Activated naive CD4-positive, alpha-beta T cell treated with anti-CD3 and anti-CD28 coated beads, Interleukin-2, amount 10 ng/mL, durations not matched to agents 7 days and 5 days (primary cell): Measurements from ENCODE around the gene ANOS1.

ENCODE experiments used
- CTCF ChIA-PET: fragments of 350-600 bp; sonication (Branson Sonifier 250); formaldehyde crosslinking; loops from one replicate; lab custom pipeline; 2021; ENCODE audit warnings: antibody characterized with exemption; lab: Charles Lee
- DNase-seq: peaks from one replicate; pipeline ENCODE4 v3.0.0-alpha.2; 2020
- H3K27ac Mint-ChIP-seq: one replicate; pipeline ENCODE4 v1.8.0; 2021; ENCODE audit warnings: mild to moderate bottlenecking, moderate library complexity, mixed read lengths
- H3K27me3 Mint-ChIP-seq: one replicate; pipeline ENCODE4 v1.8.0; 2021; ENCODE audit warnings: mild to moderate bottlenecking, mixed read lengths
- H3K36me3 Mint-ChIP-seq: one replicate; pipeline ENCODE4 v1.8.0; 2021; ENCODE audit warnings: mixed read lengths
- H3K4me1 Mint-ChIP-seq: one replicate; pipeline ENCODE4 v1.8.0; 2021; ENCODE audit warnings: mixed read lengths
- H3K4me3 Mint-ChIP-seq: one replicate; pipeline ENCODE4 v1.8.0; 2021; ENCODE audit warnings: mild to moderate bottlenecking, moderate library complexity, mixed read lengths
- H3K9me3 Mint-ChIP-seq: one replicate; pipeline ENCODE4 v1.8.0; 2021; ENCODE audit warnings: mixed read lengths

Gene ANOS1

DNA sequence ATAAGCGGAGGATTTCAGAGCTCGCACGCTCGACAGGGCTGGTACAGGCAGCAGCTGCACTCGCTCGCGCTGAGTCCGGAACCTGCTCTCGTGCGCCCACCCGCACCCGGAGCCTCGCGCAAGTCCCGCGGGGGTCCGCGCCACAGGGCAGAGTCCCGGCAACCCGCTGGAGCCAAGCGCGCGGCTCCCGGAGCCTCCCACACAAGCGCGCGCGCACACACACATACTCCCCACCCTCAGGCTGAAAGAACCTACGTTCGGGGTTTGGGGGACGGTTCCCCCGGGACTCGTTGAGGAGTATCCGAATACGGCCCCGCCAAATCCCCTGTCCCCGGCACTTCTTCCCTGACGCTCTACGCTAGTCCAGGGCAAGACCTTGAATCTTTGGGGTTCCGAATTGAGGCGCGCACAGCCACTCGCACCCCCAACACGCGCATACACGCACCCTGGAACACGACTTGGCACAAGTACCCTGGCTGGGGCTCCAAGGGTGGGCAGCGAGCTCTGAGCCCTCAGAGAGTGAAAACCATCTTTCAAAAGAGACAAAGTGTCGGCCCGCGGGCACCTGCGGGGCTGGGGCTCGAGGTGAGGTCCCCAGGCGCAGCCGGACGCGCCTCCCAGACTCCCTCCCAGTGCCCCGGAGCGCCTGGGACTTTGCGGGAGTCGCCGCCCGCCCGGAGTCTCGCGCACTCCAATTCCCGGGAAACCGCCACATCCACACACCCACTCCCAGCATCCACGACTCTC is 952 bp downstream of the ANOS1 start:
- Mint-ChIP-seq H3K36me3 (no peaks in the 10 kb centered on the region), H3K27ac (no peak overlapping the region), H3K27me3 (peaks cover 47% of the 10 kb centered on the region), H3K4me3 (no peak overlapping the region), H3K4me1 (no peaks in the 10 kb centered on the region), H3K9me3 (no peaks in the 10 kb centered on the region)
- no peak for DNase-seq
- CTCF ChIA-PET, result no interaction called here

GRCh38 chrX:8729811-8730210 is 2.1 kb downstream of the ANOS1 start:
- Mint-ChIP-seq H3K4me1 (no peaks in the 10 kb centered on the region), H3K36me3 (no peaks in the 10 kb centered on the region), H3K27ac (no peak overlapping the region), H3K27me3 (peaks cover 47% of the 10 kb centered on the region), H3K9me3 (no peaks in the 10 kb centered on the region), H3K4me3 (no peak overlapping the region)
- CTCF ChIA-PET, result interaction anchor here (0.7 kb wide), 1 partner anchor 83 kb away, joined by 3 read pairs; no protein-coding TSS in a partner anchor
- no peak for DNase-seq

- CTCF ChIA-PET, result interaction anchor here (0.7 kb wide), 1 partner anchor 83 kb away, joined by 3 read pairs; no protein-coding TSS in a partner anchor
- no peaks in the 10 kb centered on the region for H3K4me1 Mint-ChIP-seq
- DNase-seq, result no peak
- H3K36me3 Mint-ChIP-seq, result no peaks in the 10 kb centered on the region
- H3K4me3 Mint-ChIP-seq, result no peak overlapping the region
- H3K27ac Mint-ChIP-seq, result no peak overlapping the region
- peaks cover 53% of the 10 kb centered on the region for H3K27me3 Mint-ChIP-seq
- no peaks in the 10 kb centered on the region for H3K9me3 Mint-ChIP-seq
Observed at GRCh38 chrX:8728932-8729535, 2.9 kb downstream of the ANOS1 start.

- H3K4me3 Mint-ChIP-seq, result no peak overlapping the region
- H3K27ac Mint-ChIP-seq, result no peak overlapping the region
- peaks cover 32% of the 10 kb centered on the region for H3K27me3 Mint-ChIP-seq
- no peaks in the 10 kb centered on the region for H3K9me3 Mint-ChIP-seq
- CTCF ChIA-PET, result no interaction called here
- no peak for DNase-seq
- no peaks in the 10 kb centered on the region for H3K36me3 Mint-ChIP-seq
- no peaks in the 10 kb centered on the region for H3K4me1 Mint-ChIP-seq
Observed at GRCh38 chrX:8726031-8726652, 5.8 kb downstream of the ANOS1 start.

DNA sequence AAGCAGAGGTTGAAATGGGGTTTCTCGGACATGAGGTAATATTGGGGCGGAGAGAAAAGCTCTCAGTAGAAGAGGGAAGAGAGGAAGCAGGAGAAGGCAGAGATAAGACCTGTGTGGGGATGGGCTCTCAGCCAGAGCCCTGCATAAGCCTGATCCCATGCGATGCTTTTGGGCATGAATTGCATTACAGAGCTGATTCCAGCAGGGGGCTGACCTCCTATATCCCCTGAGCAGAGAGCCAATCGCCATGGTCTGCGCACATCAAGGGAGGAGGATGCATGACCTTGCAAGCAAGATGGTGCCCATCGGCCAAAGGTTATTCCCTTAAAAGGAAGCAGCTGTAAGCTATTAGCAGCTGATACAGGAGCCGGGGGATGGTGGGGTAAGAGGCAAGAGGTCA is 7.6 kb downstream of the ANOS1 start:
- no peak for DNase-seq
- no peak overlapping the region for H3K4me3 Mint-ChIP-seq
- H3K36me3 Mint-ChIP-seq, result no peaks in the 10 kb centered on the region
- no peaks in the 10 kb centered on the region for H3K9me3 Mint-ChIP-seq
- no peaks in the 10 kb centered on the region for H3K4me1 Mint-ChIP-seq
- CTCF ChIA-PET, result interaction anchor here (0.8 kb wide), 1 partner anchor 9 kb away, joined by 3 read pairs; no protein-coding TSS in a partner anchor
- H3K27ac Mint-ChIP-seq, result no peak overlapping the region
- peaks cover 17% of the 10 kb centered on the region for H3K27me3 Mint-ChIP-seq

GRCh38 chrX:8721536-8721935 is 10.4 kb downstream of the ANOS1 start:
- no peak overlapping the region for H3K4me3 Mint-ChIP-seq
- CTCF ChIA-PET, result no interaction called here

DNA sequence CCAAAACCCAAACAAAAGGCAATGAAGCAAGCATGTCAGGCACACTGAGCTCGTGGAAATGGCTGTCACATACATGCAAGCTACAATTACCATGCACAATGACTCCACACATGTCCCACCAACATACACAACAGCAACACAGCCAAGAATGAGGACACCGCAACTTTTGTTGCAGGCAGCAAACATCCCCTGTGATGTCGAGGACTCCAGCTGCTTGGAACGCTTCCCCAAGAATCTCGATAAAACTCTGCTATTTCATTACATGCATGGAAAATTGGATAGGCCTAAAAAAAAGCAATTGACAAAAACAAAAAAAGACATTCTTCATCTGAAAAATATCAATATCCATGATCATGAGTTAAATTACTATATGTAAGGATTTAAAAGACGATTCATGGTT is 11.8 kb downstream of the ANOS1 start:
- no peak for DNase-seq
- H3K27ac Mint-ChIP-seq, result no peak overlapping the region
- no peaks in the 10 kb centered on the region for H3K36me3 Mint-ChIP-seq
- H3K9me3 Mint-ChIP-seq, result no peaks in the 10 kb centered on the region
- H3K4me3 Mint-ChIP-seq, result no peak overlapping the region
- H3K27me3 Mint-ChIP-seq, result peaks cover 5% of the 10 kb centered on the region
- CTCF ChIA-PET, result no interaction called here
- H3K4me1 Mint-ChIP-seq, result no peaks in the 10 kb centered on the region

More at GRCh38 chrX:8721536-8721935, 10.4 kb downstream of the ANOS1 start:
- Mint-ChIP-seq H3K9me3 (no peaks in the 10 kb centered on the region), H3K27me3 (peaks cover 5% of the 10 kb centered on the region), H3K27ac (no peak overlapping the region), H3K4me1 (no peaks in the 10 kb centered on the region), H3K36me3 (no peaks in the 10 kb centered on the region)
- DNase-seq, result no peak

DNA sequence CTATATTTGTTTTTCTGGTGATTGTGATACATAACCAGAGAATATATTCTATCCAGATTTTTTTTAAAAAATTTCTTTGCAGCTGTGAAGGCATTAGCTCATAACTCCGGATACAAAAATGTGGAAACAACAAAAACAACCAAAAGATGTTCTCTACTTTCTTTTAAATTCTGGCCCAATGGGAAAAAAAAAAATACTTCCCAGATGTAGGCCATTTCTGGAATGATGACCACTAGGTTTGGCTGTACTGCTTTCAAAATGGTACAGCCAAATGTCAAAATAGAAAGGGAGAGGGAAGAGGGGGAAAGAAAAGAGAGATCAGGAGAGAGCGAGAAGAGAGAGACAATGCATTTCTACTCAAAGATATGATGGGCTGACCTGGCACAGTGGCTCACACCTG is 14.6 kb downstream of the ANOS1 start:
- CTCF ChIA-PET, result no interaction called here
- Mint-ChIP-seq H3K4me1 (no peaks in the 10 kb centered on the region), H3K36me3 (no peaks in the 10 kb centered on the region), H3K27me3 (no peaks in the 10 kb centered on the region), H3K9me3 (no peaks in the 10 kb centered on the region), H3K4me3 (no peak overlapping the region), H3K27ac (no peak overlapping the region)
- DNase-seq, result no peak

GRCh38 chrX:8714164-8714563 is 17.8 kb downstream of the ANOS1 start:
- DNase-seq, result no peak
- Mint-ChIP-seq H3K36me3 (no peaks in the 10 kb centered on the region), H3K27ac (no peak overlapping the region), H3K27me3 (no peaks in the 10 kb centered on the region), H3K4me3 (no peak overlapping the region), H3K4me1 (no peaks in the 10 kb centered on the region), H3K9me3 (no peaks in the 10 kb centered on the region)
- CTCF ChIA-PET, result no interaction called here

DNA sequence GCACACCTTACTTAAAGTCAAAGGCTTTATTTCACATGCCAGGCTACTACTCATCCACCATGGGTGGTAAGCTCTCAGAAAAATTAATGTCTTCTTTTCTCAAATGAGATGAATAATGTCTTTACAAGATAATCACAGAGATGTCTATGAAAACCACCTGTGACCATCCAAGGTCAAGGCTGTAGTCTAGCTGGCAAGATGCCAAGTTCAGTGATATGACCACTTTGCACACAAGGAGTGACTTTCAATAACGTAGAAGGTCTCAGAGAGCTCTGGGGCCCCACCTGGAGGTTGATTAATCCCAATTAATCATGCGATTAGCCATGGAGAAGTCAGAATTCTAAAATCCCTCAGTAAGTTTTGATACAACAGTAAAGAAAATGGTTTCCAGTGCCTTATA is 20.5 kb downstream of the ANOS1 start:
- Mint-ChIP-seq H3K9me3 (no peaks in the 10 kb centered on the region), H3K27me3 (no peaks in the 10 kb centered on the region), H3K4me3 (no peak overlapping the region), H3K4me1 (no peaks in the 10 kb centered on the region), H3K36me3 (no peaks in the 10 kb centered on the region), H3K27ac (no peak overlapping the region)
- DNase-seq, result no peak
- CTCF ChIA-PET, result no interaction called here

- Mint-ChIP-seq H3K4me3 (no peak overlapping the region), H3K27ac (no peak overlapping the region), H3K9me3 (no peaks in the 10 kb centered on the region), H3K27me3 (no peaks in the 10 kb centered on the region), H3K4me1 (no peaks in the 10 kb centered on the region), H3K36me3 (no peaks in the 10 kb centered on the region)
- CTCF ChIA-PET, result no interaction called here
- no peak for DNase-seq
Observed at GRCh38 chrX:8704184-8704583, 27.8 kb downstream of the ANOS1 start.

DNA sequence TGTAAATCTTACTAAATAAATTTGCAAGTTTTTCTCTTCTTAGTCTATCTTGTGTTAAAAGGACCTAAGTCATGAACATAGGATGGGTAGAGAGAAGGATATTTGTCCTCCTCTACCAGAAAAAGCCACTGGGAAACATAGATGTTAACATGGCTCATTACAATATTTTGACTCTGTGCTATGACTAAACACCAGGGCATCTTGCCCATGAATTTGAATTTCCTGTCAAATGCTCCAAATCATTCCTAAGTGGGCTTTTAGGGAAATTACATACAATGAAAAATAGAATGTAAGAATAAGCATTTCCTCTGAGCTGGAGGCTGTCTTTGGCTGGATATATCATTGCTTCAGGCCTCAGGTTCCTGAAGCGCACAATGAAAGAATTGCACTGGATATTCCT is 39.1 kb downstream of the ANOS1 start:
- CTCF ChIA-PET, result no interaction called here

GRCh38 chrX:8689473-8689872 is 42.5 kb downstream of the ANOS1 start:
- Mint-ChIP-seq H3K4me1 (no peaks in the 10 kb centered on the region), H3K4me3 (no peak overlapping the region), H3K27me3 (no peaks in the 10 kb centered on the region), H3K9me3 (no peaks in the 10 kb centered on the region), H3K36me3 (no peaks in the 10 kb centered on the region), H3K27ac (no peak overlapping the region)
- no peak for DNase-seq
- CTCF ChIA-PET, result no interaction called here

More for the DNA sequence above, 39.1 kb downstream of the ANOS1 start:
- H3K9me3 Mint-ChIP-seq, result no peaks in the 10 kb centered on the region
- H3K4me1 Mint-ChIP-seq, result no peaks in the 10 kb centered on the region
- no peak overlapping the region for H3K4me3 Mint-ChIP-seq
- H3K27me3 Mint-ChIP-seq, result no peaks in the 10 kb centered on the region
- no peak overlapping the region for H3K27ac Mint-ChIP-seq
- H3K36me3 Mint-ChIP-seq, result no peaks in the 10 kb centered on the region
- DNase-seq, result no peak

DNA sequence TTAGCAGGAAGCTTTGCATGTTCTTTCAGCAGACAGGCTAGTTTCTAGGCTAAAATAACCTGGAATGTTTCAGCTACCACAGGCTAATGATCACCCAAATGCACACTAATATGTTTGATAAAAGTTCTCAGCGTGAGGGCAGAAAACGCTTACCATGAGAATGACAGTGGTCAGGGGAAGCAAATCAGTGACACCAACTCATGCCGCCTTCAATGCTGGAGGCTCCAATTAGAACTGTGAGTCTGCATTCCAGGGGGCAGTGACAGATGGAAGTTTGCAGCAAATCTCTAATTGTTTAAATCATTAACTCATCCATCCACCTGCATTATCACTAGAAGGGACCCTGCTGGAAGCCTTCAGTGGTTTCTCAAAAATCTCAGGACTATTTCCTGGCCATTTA is 43.2 kb downstream of the ANOS1 start:
- H3K27ac Mint-ChIP-seq, result no peak overlapping the region
- H3K9me3 Mint-ChIP-seq, result no peaks in the 10 kb centered on the region
- CTCF ChIA-PET, result no interaction called here
- no peaks in the 10 kb centered on the region for H3K27me3 Mint-ChIP-seq
- no peaks in the 10 kb centered on the region for H3K36me3 Mint-ChIP-seq
- no peaks in the 10 kb centered on the region for H3K4me1 Mint-ChIP-seq
- no peak for DNase-seq
- no peak overlapping the region for H3K4me3 Mint-ChIP-seq
